HS-27A (cell line): ENCODE data around the gene NEK7.

Source experiments
- DNase-seq: peaks from one replicate; pipeline ENCODE4 v3.0.0-alpha.2; 2012; ENCODE audit warnings: low read depth, missing footprints

NEK7 gene

GRCh38 chr1:198143797-198144196 lies 13.0 kb upstream of the NEK7 start:
- no peak for DNase-seq

GRCh38 chr1:198147216-198147615 lies 9.6 kb upstream of the NEK7 start:
- no peak for DNase-seq

- DNase-seq, result no peak
Measured at GRCh38 chr1:198150369-198150768, 6.4 kb upstream of the NEK7 start.

- DNase-seq, result no peak
Measured at GRCh38 chr1:198151688-198152087, 5.1 kb upstream of the NEK7 start.

- no peak for DNase-seq
Measured at GRCh38 chr1:198153103-198153502, 3.7 kb upstream of the NEK7 start.

- no peak for DNase-seq
Measured at GRCh38 chr1:198153804-198154203, 3.0 kb upstream of the NEK7 start.

GRCh38 chr1:198155253-198155652 lies 1.5 kb upstream of the NEK7 start:
- peak; percentile 74 for DNase-seq

GRCh38 chr1:198156111-198156744 lies 570 bp upstream of the NEK7 start:
- peak; percentile 74 for DNase-seq

- peak; percentile 68 for DNase-seq
Measured at GRCh38 chr1:198157241-198157846, 546 bp downstream of the NEK7 start.

- no peak for DNase-seq
Measured at GRCh38 chr1:198157847-198158725, 1.3 kb downstream of the NEK7 start.

GRCh38 chr1:198158735-198159589 lies 2.2 kb downstream of the NEK7 start:
- peak; percentile 70 for DNase-seq

GRCh38 chr1:198160222-198160621 lies 3.4 kb downstream of the NEK7 start:
- DNase-seq, result no peak

- DNase-seq, result no peak
Measured at GRCh38 chr1:198160946-198161614, 4.3 kb downstream of the NEK7 start.

GRCh38 chr1:198161718-198162090 lies 4.9 kb downstream of the NEK7 start:
- DNase-seq, result no peak

- no peak for DNase-seq
Measured at GRCh38 chr1:198162091-198162767, 5.4 kb downstream of the NEK7 start.

- no peak for DNase-seq
Measured at GRCh38 chr1:198165927-198166647, 9.3 kb downstream of the NEK7 start.

GRCh38 chr1:198166900-198167299 lies 10.1 kb downstream of the NEK7 start:
- DNase-seq, result no peak

- no peak for DNase-seq
Measured at GRCh38 chr1:198167436-198167934, 10.7 kb downstream of the NEK7 start.

GRCh38 chr1:198168227-198168626 lies 11.4 kb downstream of the NEK7 start:
- DNase-seq, result no peak

- no peak for DNase-seq
Measured at GRCh38 chr1:198169672-198170071, 12.9 kb downstream of the NEK7 start.
